HG02884 (cell line): ENCODE measurements around the gene TCOF1.
"Not testable (repeated sequence)": the region's sequence is repeated elsewhere in the genome, so short reads cannot be mapped to it uniquely, and the experiment has no call there.

Experiments
- ATAC-seq: cut with Tn5 transposase; IDR thresholded peaks from one replicate; pipeline ENCODE4 v1.9.1; 2021; ENCODE audit warnings: mild to moderate bottlenecking, moderate library complexity; ENCODE audit not compliant: unreplicated experiment

Gene TCOF1

DNA sequence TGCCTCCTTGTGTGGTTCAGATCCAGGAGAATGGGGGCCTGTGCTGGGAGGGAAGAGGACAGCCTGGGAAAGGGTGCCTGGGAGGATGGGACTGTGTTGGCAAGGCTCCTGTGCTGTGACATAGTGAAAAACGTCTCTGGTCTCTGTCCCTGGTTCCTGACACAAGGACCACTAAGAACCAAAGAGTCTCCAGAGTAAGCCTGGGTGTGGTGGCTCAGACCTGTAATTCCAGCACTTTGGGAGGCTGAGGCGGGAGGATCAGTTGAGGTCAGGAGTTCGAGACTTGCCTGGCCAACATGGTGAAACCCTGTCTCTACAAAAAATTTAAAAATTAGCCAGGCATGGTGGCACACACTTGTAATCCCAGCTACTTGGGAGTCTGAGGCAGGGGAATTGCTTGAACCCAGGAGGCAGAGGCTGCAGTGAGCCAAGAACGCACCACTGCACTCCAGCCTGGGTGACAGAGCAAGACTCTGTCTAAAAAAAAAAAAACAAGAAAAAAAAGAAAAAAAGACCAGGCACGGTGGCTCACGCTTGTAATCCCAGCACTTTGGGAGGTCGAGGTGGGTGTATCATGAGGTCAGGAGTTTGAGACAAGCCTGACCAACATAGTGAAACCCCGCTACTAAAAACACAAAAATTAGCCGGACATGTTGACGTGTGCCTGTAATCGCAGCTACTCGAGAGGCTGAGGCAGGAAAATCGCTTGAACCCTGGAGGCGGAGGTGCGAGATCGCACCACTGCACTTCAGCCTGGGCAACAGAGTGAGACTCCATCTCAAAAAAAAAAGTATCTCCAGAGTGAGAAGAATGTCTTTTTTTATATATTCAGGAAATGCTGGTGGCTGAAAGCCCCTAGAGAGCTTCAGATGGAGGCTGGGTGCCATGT, 56.6 kb downstream of the TCOF1 start:
- not testable (repeated sequence) for ATAC-seq

DNA sequence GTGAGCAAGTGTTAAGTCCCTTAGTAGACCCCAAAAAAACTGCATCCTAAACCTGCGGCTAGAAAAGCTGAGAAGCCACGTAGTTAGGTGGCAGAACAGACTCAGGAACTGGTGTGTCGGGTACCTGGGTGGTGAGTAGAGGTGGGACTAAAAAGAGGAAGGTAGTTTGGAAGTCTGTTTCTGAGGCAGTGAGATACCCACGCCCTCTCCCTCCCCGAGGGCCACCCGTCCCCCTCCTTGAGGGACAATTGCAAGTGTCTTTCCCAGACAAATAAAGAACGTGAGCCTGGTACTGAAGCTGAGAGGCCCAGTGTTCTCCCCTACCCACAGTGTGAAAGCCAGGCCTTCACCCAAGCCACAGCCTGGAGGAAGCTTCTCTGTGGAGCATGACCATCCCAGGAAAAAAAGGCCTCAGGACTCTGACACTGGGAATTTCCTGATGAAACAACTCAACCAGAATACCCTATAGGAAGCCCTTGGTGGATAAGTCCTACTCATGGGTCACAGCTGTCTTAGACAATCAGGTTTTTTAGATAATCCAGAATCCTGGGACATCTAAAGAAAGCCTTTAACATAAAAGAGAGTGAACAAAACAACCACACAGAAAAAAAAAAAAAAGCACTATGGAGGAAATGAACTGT, 62.3 kb downstream of the TCOF1 start:
- ATAC-seq: peak; percentile 70

DNA sequence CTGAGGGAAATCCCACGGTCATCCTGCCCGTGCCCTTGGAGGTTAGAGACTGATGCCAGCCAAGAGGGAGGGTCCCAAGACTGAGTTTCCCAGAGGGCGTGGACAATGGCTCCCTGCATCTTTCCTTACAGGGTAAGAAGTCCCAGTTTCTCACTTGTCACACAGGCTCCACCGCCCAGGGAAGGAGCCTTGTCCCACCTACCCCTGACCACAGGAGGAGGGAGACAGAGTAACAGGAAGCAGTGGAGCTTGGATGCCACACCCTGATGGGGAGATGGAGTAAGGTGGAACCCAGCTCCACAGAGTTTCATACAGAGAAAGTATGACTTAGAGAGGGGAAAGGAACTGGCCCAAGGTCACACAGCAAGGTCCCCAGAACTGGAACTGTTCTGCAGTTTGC, 64.6 kb downstream of the TCOF1 start:
- no peak for ATAC-seq

DNA sequence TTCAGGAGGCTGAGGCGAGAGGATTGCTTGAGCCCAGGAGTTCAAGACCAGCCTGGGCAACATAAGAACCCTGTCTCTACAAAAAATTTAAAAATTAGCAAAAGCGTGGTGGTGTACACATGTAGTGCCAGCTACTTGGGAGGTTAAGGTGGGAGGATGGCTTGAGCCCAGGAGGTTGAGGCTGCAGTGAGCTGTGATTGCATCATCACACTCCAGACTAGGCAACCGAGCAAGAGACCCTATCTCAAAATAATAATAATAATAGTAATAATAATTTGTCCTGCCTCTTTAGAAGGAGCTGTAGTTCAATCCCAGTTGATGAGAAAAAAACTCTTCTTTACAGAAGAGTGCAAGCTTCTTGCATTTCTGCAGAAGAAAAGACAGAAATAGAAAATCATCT, 65.3 kb downstream of the TCOF1 start:
- ATAC-seq: no peak

DNA sequence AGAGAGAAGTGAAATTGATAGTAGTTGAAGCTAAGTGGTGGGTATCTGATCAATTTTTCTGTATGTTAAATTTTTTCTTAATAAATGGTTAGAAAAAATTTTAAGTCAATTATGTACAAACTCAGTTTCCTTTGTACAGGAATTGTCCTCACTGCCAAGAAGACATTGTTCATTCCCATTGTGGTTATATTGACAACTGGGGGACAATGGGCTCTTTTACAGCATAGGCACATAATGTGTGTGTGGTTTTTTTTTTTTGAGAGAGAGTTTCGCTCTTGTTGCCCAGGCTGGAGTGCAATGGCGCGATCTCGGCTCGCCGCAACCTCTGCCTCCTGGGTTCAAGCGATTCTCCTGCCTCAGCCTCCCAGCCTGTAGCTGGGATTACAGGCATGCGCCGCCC, 68.7 kb downstream of the TCOF1 start:
- not testable (repeated sequence) for ATAC-seq

DNA sequence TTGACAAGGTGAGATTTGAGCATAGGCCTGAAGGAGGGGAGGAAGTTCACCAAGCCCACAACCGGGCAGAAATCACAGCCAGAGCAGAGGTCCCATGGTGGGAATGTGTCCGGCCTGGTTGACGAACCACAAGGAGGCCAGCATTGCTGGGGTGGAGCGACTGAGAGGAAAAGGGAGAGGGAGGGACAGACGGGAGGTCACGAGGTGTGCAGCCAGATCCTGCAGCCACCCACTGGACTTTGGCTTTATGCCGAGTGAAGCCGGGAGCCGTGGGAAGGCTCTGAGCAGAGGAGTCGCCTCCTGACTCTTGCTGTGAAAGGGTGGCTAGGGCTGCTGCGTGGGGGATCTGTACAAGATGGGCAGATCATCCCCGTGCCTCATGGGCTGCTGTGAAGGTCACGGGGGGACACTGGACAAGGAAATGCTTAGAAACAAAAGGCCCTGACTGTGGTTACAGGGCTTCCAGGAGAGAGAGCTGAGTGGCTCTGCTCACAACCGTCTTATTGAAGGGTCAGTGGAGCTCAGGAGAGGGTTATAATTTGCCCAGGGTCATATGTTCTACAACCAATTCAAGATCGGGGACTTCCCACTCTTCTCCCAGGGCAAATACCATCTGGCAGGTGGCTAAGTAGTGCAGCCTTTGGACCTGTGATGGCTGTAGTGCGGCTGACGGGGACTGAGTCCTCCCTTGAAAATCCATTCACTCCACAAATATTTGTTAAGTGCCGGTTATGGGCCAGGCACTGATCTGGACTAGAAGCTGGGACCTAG, 70.8 kb downstream of the TCOF1 start:
- no peak for ATAC-seq

DNA sequence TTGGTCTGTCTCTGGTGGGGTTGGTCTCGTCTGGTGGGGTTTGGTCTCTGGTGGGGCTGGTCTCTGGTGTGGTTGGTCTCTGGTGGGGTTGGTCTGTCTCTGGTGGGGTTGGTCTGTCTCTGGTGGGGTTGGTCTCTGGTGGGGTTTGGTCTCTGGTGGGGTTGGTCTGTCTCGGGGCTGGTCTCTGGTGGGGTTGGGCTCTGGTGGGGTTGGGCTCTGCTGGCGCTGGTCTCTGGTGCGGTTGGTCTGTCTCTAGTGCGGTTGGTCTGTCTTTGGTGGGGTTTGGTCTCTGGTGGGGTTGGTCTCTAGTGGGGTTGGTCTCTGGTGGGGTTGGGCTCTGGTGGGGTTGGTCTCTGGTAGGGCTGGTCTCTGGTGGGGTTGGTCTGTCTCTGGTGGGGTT, 71.5 kb downstream of the TCOF1 start:
- ATAC-seq: no peak

DNA sequence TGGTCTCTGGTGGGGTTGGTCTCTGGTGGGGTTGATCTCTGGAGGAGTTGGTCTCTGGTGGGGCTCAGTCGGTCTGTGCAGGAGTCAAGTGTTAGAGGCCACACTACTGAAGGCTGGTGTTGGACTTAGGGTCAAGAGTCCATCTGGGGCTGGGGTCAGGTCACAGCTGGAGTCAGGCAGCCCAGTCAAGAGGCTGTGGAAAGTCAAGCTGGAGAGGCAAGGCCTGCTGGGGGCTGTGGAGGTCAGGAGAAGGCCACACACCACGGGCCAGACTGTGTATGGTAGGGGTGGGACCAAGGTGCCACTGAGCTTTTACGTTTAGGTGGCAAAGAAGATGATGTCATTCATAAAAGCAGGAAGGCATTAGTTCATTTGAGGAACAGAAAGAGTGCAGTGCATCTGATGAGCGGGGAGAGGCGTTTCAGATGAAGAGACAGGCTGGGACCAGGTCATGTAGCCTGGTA, 71.9 kb downstream of the TCOF1 start:
- ATAC-seq: peak; percentile 78

DNA sequence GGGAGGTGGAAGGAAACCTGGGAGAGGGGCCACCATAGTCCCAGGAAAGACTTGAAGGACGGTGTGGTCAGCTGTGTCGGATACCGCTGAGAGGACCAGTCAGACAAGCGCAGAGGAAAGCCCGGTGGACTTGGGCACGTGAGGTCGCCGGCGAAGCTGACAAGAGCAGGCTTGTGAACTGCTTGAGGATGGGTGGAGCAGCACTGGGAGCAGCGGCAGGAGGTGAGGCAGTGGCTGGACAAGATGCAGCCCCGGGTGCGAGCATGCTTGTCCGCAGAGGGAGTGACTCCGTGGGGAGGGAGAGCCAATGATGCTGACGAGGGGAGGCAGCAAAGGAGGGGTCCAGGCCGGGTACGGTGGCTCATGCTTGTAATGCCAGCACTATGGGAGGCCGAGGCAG, 73.6 kb downstream of the TCOF1 start:
- ATAC-seq: no peak

DNA sequence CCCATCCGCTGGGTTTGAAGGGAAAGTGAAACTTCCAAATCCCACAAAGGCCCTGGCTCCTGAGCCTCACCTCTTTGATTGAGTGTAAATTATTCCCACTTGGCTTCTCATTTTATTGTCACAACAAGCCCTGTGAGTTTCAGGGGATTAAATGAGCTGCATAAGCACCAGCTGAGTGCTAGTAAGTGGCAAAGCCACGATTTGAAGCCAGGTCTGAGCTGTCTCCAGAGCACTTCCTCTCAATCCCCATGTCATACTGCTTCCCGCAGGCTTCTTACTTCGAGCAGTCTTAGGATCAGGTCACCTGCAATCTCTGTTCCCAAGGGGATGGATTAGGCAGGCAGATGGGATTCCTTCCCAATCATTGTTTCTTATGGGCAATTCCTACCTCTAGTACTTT, 74.1 kb downstream of the TCOF1 start:
- no peak for ATAC-seq

DNA sequence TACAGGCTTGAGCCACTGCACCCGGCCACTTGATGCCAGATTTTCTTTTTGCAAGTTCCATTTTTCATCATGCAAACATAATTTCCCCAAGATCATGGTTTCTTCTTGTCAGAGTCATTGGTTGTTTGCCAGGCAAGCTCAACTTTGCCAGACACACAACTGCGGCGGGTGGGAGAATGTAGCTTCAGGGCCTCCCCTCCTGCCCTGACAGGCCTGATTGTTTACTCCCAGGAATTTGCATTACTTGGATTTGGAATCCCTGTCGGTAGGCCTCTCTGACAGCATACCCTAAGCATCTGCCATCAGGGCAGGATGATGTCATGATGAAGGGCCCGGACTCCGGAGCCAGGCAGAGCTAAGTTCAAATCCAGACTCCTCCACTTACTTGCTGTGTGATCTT, 77.0 kb downstream of the TCOF1 start:
- ATAC-seq: no peak

DNA sequence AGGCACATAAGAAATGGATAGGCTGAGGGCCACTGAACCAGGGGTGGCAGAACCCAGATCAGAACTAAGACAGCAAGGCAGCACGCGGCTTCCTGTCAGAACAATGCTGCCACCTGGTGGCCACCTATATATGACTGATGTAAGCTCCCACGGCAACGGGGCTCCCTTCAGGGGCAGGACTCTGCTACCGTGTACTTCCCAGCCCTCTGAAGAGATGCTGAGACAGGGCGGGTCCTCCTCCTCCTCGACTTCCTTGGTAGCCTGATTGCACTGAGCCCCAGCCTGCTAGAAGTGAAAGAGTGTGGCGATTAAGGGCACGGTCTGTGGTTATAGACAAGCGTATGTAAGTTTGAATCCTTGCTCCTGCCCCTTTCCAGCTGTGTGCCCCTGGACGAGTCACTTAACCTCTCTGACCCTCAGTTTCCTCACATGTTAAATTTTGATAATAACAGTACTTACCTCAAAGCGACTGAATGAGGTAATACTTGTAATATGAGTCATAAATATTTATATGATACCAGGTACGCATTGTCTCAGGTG, 78.7 kb downstream of the TCOF1 start:
- peak; percentile 93 for ATAC-seq

DNA sequence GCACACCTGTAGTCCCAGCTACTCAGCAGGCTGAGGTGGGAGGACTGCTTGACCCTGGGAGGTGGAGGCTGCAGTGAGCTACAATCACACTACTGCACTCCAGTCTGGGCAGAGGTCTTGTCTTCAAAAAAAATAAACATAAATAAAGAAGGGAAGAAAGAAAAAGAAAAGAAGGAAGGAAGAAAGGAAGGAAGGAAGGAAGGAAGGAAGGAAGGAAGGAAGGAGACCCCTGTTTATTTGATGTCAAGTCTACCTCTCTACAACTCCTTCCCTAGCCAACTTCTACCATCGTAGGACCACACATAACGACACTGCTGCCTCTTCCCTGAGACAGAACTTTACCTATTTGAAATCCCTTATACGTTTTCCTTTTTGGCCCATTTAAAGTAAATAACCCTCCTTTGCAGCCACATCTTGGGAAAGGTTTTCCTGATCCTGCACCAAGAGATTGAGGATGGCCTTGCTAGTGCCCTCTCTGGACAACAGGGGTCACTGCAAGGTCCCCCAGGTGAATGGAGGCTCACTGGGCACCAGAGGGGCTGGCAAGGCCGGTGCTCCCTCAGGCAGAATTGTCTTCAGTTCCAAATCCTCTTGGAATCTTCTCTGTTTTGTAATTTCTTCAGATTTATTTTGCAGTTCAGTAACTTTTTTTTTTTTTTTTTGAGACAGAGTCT, 81.5 kb downstream of the TCOF1 start:
- no peak for ATAC-seq

DNA sequence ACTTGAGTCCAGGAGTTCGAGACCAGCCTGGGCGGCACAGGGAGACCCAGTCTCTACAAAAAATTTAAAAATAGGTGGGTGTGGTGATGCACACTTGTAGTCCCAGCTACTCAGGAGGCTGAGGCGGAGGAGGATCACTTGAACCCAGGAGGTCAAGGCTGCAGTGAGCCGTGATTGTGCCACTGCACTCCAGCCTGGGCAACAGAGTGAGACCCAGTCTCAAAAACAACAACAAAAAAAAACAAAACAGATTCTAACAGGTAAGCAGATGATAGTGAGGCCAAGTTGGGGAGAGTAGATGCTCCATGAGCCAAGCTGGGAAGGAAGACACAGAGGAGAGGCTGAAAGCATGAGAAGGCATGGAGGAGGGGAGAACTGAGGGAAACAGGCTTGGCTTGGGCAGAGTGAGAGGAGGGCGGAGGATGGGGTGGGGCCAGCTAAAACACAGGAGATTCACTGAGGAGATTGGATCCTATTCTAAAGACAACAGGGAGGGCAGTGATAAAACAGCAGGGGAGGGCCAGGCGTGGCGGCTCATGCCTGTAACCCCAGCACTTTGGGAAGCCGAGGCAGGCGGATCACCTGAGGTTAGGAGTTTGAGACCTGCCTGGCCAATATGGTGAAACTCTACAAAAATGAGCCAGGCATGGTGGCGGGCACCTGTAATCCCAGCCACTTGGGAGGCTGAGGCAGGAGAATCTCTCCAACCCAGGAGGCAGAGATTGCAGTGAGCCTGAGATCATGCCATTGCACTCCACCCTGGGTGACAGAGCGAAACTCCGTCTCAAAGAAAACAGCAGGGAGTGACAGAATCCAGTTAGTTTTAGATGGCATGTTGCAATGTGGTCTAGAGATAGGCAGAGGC, 83.7 kb downstream of the TCOF1 start:
- ATAC-seq: no peak

DNA sequence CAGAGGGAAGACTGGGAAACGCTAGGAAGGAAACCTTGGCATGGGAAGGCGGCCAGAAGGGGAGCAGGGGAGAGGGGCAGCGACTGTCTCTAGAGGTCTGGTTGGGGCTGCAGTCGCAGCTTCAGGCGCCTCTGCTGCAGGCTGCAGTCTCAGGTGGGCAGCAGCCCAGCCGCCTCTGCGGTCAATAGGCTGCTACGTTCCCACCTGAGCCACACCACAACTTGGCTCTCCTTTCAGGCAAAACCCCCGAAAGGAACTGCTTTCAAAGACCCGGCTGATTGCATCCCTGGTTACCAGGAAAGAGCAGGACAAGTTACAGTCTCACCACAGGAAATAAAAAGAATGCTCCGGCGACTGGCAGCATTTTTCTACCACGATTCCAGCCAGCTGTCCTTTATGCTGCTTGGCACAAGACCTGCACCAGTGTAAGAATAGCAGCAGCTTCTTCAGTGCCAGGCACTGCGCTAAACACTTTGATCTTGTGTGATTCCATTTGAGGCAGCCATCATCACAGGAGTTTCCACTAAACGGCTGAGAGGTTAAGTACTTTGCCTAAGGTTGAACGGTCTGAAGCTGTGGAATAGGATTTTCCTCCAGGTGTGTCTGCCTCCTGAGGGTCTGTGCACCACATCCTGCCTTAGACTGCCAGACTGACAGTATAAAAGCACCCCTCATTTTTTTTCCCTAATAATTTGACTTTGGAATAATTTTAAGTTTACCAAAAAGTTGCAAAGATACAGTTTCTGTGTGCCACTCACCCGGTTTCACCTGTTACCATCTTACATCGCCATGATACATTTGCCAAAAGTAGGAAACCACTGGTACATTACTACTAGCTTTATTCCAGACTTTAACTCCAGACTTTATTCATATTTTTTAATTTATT, 84.6 kb downstream of the TCOF1 start:
- ATAC-seq: no peak

DNA sequence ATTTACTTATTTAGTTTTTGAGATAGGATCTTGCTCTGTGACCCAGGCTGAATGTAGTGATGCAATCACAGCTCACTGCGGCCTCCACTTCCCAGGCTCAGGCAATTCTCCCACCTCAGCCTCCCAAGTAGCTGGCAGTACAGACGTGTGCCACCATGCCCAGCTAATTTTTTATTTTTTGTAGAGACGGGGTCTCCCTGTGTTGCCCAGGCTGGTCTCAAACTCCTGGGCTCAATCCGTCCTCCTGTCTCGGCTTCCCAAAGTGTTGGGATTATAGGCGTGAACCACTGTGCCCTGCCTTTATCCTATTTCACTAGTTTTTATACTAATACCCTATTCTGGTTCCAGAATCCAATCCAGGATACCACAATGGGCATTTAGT, 85.2 kb downstream of the TCOF1 start:
- no peak for ATAC-seq

DNA sequence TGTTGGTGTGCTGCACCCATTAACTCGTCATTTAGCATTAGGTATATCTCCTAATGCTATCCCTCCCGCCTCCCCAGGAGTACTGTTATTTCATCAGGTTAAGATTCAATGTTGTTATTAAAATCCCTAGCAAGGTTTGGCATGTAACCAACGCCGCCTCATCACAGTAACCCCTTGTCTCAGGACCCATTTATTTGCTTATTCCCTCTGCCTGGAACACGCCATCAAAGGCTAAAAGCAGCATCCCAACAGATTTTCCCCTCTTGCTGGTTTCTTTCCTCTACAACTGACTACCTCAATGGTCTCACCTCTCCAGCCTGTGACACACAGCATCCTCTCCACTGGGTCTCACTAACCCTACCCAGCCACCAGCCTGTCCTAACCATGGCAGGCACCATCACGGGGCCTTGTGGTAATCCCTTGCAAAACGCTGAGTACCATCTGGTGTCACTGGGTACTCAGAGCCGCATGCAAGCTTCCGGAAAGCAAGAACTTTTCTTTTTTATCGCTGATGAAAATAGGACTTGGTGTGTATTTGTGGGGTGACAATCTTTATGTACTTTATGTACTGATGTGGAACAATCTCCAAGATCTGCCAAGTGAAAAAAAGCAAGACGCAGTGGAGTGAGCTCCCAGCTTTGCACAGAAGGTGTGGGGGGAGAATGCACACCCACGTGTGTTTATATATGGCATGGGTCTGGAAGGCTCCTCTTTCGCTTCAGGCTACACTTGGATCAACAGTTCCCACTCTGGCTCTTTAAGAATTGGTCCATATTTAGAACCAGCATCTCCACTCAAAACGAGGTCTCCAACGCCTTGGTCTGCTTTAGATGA, 86.0 kb downstream of the TCOF1 start:
- ATAC-seq: no peak

DNA sequence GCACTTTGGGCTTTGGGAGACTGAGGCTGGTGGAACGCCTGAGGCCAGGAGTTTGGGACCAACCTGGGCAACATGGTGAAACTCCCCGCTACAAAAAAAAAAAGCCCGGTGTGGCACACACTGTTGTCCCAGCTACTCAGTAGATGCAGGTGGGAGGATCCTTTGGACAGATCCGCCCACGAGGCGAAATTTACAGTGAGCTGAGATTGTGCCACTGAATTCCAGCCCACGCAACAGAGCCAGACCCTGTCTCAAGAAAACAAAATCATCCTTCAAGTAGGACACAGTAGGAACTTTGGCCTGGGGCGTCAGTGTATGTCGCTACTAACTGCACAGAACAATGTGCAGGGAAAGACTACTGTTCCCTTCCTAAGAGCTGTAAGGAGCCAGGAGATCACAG, 87.3 kb downstream of the TCOF1 start:
- no peak for ATAC-seq
